T-helper 2 cell treated with Interferon-gamma antibody and Interleukin-4, amounts not matched to agents 100 ng/mL and 5 ng/mL, for 36 hours (primary cell): ENCODE data around the gene UNCX. TPM values are rescaled to one million over a fixed set of nuclear protein-coding genes. Genes with fewer than 3 reads are reported as not detected.

ENCODE experiments used
- intact Hi-C: fragments of 100-400 bp; cut with micrococcal nuclease; formaldehyde crosslinking; loops from one replicate; pipeline ENCODE4 v1.15.1; 2023
- total RNA-seq: library from RNA; stranded (reverse); gene quantifications from 2 replicates; pipeline ENCODE4 v1.2.3, GENCODE V29; 2022

UNCX gene
- total RNA-seq, 1 donor from 2014 or later, result not detected

- intact Hi-C loops, result no loop called here
These were observed 18.2 kb upstream of the UNCX start for GRCh38 chr7:1214516-1214915.

GRCh38 chr7:1218541-1219165 lies 14.0 kb upstream of the UNCX start:
- intact Hi-C loops, result no loop called here

- intact Hi-C loops, result no loop called here
These were observed 13.2 kb upstream of the UNCX start for GRCh38 chr7:1219498-1219897.

GRCh38 chr7:1220000-1220726 lies 12.5 kb upstream of the UNCX start:
- intact Hi-C loops, result no loop called here

GRCh38 chr7:1220977-1221745 lies 11.5 kb upstream of the UNCX start:
- intact Hi-C loops, result no loop called here

- intact Hi-C loops, result no loop called here
These were observed 9.3 kb upstream of the UNCX start for GRCh38 chr7:1223196-1223981.

GRCh38 chr7:1224086-1224716 lies 8.5 kb upstream of the UNCX start:
- intact Hi-C loops, result no loop called here

- intact Hi-C loops, result loop anchor here (1.0 kb wide), 1 partner anchor 207 kb away; no protein-coding TSS in a partner anchor
These were observed 7.6 kb upstream of the UNCX start for GRCh38 chr7:1225030-1225429.

- intact Hi-C loops, result loop anchor here (1.0 kb wide), 1 partner anchor 207 kb away; no protein-coding TSS in a partner anchor
These were observed 7.1 kb upstream of the UNCX start for GRCh38 chr7:1225441-1226185.

- intact Hi-C loops, result no loop called here
These were observed 6.3 kb upstream of the UNCX start for GRCh38 chr7:1226186-1226901.

- intact Hi-C loops, result no loop called here
These were observed 5.4 kb upstream of the UNCX start for GRCh38 chr7:1227071-1227804.

GRCh38 chr7:1227814-1228544 lies 4.7 kb upstream of the UNCX start:
- intact Hi-C loops, result loop anchor here (2.0 kb wide), 1 partner anchor 15 kb away; no protein-coding TSS in a partner anchor

- intact Hi-C loops, result loop anchor here (2.0 kb wide), 1 partner anchor 14 kb away; no protein-coding TSS in a partner anchor
These were observed 4.0 kb upstream of the UNCX start for GRCh38 chr7:1228545-1229201.

GRCh38 chr7:1229202-1229947 lies 3.3 kb upstream of the UNCX start:
- intact Hi-C loops, result loop anchor here (2.0 kb wide), 1 partner anchor 13 kb away; no protein-coding TSS in a partner anchor

GRCh38 chr7:1229956-1230355 lies 2.7 kb upstream of the UNCX start:
- intact Hi-C loops, result loop anchor here (2.0 kb wide), 1 partner anchor 13 kb away; no protein-coding TSS in a partner anchor

GRCh38 chr7:1230411-1231213 lies 2.1 kb upstream of the UNCX start:
- intact Hi-C loops, result no loop called here
